Adrenal gland (tissue), 5 donors: ENCODE results near the gene MAPT.

Experiments used
- POLR2A ChIP-seq, 2 donors: fragments of 450-650 bp; IDR thresholded peaks; one replicate each; pipeline ENCODE4 v1.6.1; 2017; ENCODE audit warnings: antibody characterized with exemption in 2 of 2, mild to moderate bottlenecking in 2 of 2, moderate library complexity in 1 of 2
- TF ChIP-seq, protein P1 (sequence below), 6 experiments: fragments of 450-650 bp in 4 of 6; fragments of 200-600 bp in 2 of 6; sonication (generic) in 1 of 6; IDR thresholded peaks; 1 replicate in 5 of 6; 2 replicates in 1 of 6; pipeline versions ENCODE4 v1.5.1 to v1.8.0; 2016 to 2021; ENCODE audit warnings: antibody characterized with exemption in 6 of 6, mild to moderate bottlenecking in 2 of 6, moderate library complexity in 1 of 6
- donor health status: DM: no; HTN: no; CAD: no.

DNA sequence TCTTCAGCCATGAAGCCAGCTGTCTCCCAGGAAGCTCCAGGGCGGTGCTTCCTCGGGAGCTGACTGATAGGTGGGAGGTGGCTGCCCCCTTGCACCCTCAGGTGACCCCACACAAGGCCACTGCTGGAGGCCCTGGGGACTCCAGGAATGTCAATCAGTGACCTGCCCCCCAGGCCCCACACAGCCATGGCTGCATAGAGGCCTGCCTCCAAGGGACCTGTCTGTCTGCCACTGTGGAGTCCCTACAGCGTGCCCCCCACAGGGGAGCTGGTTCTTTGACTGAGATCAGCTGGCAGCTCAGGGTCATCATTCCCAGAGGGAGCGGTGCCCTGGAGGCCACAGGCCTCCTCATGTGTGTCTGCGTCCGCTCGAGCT lies 118.8 kb downstream of the MAPT start:
- TF ChIP-seq, protein P1, sequence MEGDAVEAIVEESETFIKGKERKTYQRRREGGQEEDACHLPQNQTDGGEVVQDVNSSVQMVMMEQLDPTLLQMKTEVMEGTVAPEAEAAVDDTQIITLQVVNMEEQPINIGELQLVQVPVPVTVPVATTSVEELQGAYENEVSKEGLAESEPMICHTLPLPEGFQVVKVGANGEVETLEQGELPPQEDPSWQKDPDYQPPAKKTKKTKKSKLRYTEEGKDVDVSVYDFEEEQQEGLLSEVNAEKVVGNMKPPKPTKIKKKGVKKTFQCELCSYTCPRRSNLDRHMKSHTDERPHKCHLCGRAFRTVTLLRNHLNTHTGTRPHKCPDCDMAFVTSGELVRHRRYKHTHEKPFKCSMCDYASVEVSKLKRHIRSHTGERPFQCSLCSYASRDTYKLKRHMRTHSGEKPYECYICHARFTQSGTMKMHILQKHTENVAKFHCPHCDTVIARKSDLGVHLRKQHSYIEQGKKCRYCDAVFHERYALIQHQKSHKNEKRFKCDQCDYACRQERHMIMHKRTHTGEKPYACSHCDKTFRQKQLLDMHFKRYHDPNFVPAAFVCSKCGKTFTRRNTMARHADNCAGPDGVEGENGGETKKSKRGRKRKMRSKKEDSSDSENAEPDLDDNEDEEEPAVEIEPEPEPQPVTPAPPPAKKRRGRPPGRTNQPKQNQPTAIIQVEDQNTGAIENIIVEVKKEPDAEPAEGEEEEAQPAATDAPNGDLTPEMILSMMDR (IDR thresholded peaks at IDR 0.05) = no peak
- no peak for TF ChIP-seq POLR2A (IDR thresholded peaks at IDR 0.05)
